Bronchial epithelial cell (primary cell): ENCODE data around the gene SMIM5. TPM values are rescaled to one million over a fixed set of nuclear protein-coding genes. Genes with fewer than 3 reads are reported as not detected.

ENCODE experiments used
- total RNA-seq: library from RNA; depleted of rRNA; stranded (reverse); fragments of >200 nt; gene quantifications from 2 replicates; pipeline ENCODE4 v1.2.1, GENCODE V29; 2014

Gene SMIM5
- total RNA-seq, 1 donor from 2014 or later, result 3.9 TPM

Other genes starting within 250 kb of the SMIM5 start
- gene GRB2, start 227.8 kb upstream of the SMIM5 start, total RNA-seq, result 102 and 103 TPM in 2 replicates
- 13.7 and 14.5 TPM in 2 replicates for gene TMEM94, start 176.8 kb upstream of the SMIM5 start, total RNA-seq
- gene CASKIN2, start 117.9 kb upstream of the SMIM5 start, total RNA-seq, result 3.9 and 5.0 TPM in 2 replicates
- gene TSEN54, start 116.9 kb upstream of the SMIM5 start, total RNA-seq, result 16.3 and 25.3 TPM in 2 replicates
- gene LLGL2, start 107.7 kb upstream of the SMIM5 start, total RNA-seq, result 44.5 and 63.9 TPM in 2 replicates
- 1.6 and 3.6 TPM in 2 replicates for gene MYO15B, start 45.6 kb upstream of the SMIM5 start, total RNA-seq
- 11.6 and 28.9 TPM in 2 replicates for gene RECQL5, start 33.7 kb downstream of the SMIM5 start, total RNA-seq
- gene SAP30BP, start 33.9 kb downstream of the SMIM5 start, total RNA-seq, result 58.4 and 65.0 TPM in 2 replicates
- 297 and 565 TPM in 2 replicates for gene ITGB4, start 88.0 kb downstream of the SMIM5 start, total RNA-seq
- gene GALK1, start 131.8 kb downstream of the SMIM5 start, total RNA-seq, result 13.4 and 32.8 TPM in 2 replicates
- gene UNK, start 151.4 kb downstream of the SMIM5 start, total RNA-seq, result 10.8 and 11.4 TPM in 2 replicates
- 4.7 and 17.0 TPM in 2 replicates for gene UNC13D, start 211.0 kb downstream of the SMIM5 start, total RNA-seq
- 17.9 and 20.2 TPM in 2 replicates for gene WBP2, start 221.9 kb downstream of the SMIM5 start, total RNA-seq
- gene TRIM47, start 245.1 kb downstream of the SMIM5 start, total RNA-seq, result 10.5 and 14.6 TPM in 2 replicates